G401 (cell line): ENCODE results near the gene CBLB. TPM values are rescaled to one million over a fixed set of nuclear protein-coding genes. Genes with fewer than 3 reads are reported as not detected.

Source experiments
- DNase-seq: peaks from one replicate; pipeline ENCODE4 v3.0.0-alpha.2; 2015; ENCODE audit warnings: low spot score
- in situ Hi-C: cut with HindIII; loops from 2 replicates; pipeline ENCODE4 v1.10.0; 2016; ENCODE audit warnings: low sequenced_read_pairs, mixed read lengths
- total RNA-seq: library from RNA; depleted of rRNA; stranded (reverse); fragments of >200 nt; shearing (Covaris generic); gene quantifications from 2 replicates; pipeline ENCODE4 v1.2.3, GENCODE V29; 2014

CBLB gene
- total RNA-seq, 1 experiment from 2014 or later: 8.5 TPM

DNA sequence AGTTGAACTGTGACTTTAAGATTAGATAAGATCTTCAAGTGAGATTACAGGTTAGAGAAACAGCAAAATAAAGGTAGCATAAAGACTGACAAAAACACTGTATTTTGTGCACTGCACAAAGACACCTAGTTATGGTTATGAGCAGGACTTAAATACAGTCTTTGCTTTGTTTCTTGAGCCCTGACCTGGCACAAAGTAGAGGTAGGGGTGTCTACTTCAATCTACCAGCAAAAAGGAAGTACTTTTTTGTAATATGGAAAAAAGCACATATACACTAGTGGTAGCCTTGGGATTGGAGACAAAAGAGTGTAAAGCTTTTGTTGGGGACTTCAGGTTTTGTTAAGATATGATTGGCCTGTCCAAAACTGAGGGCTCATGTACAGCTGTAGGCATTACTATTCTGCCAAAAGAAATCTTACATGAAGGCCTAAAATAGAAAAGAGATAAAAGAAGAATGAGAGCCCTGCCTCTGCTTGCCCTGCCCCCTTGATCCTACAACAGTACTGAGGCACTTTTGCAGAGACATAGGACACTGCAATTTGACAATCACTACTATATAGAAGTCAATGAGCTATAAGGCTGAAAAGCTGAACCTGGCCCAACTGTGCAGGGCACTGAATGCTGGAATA, 194.3 kb downstream of the CBLB start:
- in situ Hi-C loops: no loop called here
- no peak for DNase-seq

DNA sequence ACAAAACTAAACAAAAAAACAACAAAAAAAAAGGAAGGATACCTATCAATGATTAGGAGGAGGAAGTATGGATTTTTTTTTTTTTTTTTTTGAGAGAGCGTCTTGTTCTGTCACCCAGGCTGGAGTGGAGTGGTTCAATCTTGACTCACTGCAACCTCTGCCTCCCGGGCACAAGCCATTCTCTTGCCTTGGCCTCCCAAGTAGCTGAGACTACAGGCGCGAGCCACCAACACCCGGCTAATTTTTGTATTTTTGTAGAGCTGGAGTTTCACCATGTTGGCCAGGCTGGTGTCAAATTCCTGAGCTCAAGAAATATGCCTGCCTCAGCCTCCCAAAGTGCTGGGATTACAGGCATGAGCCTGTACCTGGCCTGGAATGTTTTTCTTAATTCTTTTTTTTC, 195.8 kb downstream of the CBLB start:
- in situ Hi-C loops: no loop called here
- DNase-seq: no peak

DNA sequence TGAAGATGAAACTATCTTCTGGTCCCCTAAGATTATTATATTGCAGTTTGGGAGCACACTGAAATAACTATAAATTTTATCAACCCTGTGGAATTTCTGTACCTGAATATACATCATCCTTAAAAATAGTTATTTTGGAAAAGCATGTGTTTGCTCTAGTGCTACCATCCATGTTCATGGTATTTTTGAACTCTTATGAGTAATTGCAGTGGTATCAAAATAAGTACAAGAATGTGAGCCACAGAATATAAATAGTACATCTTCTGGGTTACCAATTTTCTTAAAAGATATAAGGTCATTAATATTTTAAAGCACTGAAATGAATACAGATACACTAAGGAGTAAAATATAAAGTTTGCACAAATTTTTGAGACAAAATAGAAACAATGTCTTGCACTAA, 206.5 kb downstream of the CBLB start:
- no peak for DNase-seq
- in situ Hi-C loops: no loop called here

DNA sequence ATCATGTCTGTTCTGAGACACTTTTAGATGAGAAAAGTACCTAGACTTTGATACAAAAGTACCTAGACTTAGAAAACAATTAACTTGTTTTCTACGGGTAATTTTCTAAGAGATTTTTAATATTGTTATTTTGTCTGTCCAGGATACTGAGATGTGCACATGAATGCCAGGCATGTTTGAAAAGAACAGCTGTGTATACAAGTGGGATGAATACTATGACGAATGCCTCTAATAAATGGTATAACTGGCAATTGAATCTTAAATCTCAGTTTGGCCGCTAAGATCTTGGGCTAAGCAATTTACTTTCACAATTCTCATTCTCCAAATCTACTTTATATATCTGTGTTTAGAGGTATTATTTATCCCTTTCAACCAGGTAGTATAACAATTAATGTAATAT, 207.4 kb downstream of the CBLB start:
- DNase-seq: no peak
- in situ Hi-C loops: no loop called here

DNA sequence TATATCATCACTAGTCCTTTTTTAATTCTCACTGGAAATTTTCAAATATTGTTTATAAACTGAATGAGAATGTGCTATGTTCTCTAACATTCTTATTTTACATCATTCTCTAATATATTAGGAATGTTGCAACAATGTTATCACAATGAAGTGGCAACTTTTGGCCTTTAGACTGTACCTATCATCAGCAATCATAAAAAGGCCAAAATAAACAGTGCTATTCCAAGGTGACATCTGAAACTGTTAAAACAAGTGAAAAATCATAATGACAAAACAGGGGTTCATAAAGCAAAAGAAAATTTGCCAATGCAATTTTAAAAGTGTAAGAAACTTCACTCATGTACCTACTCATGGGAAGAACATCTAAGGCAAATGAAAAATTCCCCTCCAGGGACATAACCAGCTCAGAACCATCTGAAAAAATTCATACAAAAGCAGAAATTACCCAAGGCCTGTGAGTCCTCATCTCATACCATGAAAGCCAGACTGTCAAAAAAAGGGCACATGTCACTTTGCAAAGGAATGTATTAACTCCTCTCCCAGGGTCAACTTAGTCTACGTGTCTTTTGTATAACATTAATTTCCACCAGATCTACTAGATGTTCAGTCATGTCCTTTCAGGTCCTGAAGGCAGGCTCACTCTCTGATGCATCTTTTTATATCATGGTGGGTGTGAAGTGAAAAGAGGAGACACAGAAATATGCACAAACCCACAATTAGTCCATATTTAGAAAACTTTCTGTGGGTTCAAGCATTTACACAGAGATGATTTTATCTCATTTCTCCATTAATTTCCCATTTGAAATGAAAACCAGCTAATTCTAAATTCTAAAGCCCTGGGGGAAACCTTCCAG, 211.9 kb downstream of the CBLB start:
- in situ Hi-C loops: no loop called here
- DNase-seq: no peak

DNA sequence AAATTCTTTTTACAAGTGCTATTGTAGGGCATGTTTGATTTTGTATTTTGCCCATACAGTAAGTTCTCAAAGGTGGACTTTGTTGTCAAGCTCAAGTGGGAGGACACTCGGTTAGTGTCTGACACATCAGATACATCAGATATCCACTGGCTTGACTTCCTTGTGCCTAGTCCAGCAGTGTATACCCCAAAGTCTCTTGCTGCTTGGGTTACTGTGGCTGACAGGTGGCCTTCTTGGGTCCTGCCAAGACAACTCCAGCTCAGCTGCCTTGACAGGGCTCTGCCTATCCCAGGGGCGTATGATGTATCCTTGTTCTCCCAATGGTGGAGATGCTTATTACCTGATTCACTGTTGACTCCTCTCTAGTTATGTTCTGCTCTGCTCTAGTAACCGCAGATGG, 214.9 kb downstream of the CBLB start:
- in situ Hi-C loops: no loop called here
- no peak for DNase-seq

DNA sequence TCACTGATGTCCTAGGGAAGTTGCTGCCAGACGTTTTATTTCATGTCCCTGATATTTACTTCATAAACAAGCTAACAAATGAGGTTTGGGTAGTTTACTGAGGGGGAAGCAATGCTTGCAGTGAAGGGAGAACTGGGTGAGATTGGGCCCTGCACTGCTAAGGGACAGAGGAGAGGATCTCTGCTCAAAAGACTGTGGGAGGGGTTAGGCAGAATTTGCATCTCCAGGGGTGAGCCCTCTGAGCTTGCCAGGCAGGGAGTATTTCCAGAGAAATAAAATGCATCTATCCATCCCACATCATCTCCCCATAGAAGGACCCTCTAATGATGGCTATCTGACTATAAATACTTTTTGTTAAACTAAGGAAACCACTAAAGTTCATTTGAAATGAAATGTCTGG, 215.6 kb downstream of the CBLB start:
- in situ Hi-C loops: no loop called here
- DNase-seq: no peak

DNA sequence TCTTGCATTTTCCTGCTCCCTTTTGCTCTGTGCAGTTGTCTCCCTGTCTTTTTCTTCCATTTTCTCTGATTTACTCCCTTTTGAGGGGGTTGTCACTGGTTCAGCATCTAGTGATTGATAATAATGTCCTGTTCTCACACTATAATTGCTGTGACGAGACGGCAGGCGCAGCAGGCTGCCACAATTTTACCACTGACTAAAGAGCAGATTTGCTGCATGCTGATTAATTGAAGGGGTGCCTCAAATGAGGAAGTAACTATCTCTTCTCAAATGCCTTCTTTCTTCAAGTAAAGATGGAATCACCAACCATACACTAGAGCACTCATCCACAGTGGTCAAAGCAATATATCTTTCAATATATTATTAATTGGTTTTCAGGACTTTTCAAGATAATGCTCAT, 219.3 kb downstream of the CBLB start:
- in situ Hi-C loops: no loop called here
- DNase-seq: no peak

DNA sequence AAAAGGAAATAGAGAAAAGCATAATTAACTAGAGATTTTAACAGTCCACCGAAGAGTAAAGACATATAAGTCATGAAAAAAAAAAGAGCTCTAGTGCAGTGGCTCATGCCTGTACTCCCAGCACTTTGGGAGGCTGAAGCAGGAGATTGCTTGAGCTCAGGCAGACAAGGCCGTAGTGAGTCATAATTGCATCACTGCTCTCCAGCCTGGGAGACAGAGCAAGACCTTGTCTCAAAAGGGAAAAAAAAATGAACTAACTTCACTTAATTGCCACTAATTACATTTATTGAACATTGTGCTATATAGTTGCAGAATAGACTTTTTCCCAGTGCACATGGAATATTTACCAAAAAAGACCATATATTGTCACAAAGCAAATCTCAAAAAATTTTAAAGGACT, 221.8 kb downstream of the CBLB start:
- DNase-seq: no peak

DNA sequence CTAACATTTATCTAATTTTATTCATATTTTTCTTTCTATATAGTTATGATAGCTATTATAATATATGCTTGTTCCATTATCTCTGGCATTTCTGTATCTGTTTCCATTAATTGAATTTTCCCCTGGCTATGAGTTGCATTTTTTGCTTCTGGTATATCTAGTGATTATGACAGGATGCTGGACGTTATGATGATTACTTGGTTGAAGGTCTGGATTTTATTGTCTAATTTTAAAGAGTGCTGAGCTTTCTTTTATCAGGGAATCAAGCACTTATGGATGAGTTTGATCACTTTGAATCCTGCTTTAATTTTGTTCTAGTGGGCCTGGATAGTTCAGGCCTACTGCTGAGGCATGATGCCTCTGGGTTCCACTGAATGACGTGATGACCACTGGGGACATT, 229.7 kb downstream of the CBLB start:
- no peak for DNase-seq
- in situ Hi-C loops: no loop called here

More for the DNA sequence above, 221.8 kb downstream of the CBLB start:
- in situ Hi-C loops: no loop called here

DNA sequence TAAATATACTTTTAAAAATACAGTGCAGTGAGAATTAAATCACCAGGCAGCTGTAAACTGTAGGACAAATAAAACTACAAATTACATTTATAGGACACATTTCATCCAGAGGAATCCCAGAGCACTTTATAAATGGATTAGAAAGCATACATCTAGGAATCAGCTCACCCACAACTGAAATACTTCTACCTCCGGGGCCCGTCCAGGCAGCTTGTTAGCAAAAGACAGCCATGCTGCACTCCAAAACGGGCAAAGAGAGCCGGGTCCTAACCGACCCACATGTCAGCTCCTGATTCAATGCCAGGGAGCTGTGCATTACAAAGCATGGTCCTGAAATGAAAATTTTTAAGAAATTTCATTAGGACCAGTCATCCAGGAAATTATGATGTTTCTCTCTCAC, 234.1 kb downstream of the CBLB start:
- in situ Hi-C loops: no loop called here
- DNase-seq: no peak

DNA sequence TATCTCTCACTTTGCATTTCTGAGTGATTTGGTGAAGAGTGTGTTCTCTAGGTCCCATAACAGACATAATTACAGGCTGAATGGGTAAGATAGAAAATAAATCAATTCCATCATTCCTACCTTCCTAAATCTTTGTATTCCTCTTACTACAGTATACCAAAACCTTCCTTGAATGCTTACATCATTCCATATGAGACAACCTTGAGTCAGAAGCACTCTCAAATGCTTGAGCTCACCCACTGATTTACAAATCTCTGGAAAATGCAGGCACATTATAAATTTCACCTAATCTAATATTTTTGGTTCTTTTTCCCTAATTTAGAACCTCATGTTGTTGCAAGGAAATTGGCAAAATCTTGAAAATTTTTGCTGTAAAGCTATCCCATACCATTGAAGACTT, 239.1 kb downstream of the CBLB start:
- in situ Hi-C loops: no loop called here
- DNase-seq: no peak

DNA sequence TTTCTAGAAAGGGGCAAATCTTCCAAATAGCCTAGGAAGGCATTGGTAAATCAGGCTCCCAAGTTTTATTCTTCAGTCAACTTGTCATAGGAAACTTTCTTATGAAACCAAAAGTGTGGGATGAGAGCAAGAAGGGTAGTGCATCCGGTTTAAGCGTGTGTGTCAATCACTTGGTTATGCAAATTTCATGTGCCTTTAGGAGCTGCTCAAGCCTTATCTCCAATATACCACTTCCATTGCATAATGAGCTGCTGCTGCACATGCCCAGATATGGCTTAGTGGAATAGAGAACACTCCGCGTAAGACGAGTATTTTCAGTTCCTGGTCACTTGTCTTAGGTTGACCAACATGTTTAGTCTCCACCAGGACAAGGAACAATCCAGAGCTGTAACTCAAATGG, 242.1 kb downstream of the CBLB start:
- in situ Hi-C loops: no loop called here
- no peak for DNase-seq

DNA sequence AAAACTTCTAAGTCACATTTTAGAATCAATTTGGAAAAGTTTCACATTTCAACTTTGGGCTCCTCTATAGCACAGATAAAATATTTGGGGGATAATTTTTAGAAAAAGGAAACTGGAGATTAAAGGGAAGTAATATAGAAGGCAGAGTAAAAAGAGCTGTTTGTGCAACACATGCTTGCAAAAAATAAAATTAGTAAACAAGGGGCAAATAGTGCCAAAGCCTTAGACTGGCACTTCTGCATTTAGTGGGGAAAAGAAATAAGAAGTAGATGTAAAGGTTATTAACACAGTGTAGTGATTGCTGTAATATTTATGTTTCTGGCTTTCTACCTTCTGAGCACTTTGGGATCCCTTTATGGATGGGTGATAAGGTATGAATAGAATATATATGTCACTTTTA, 246.6 kb downstream of the CBLB start:
- in situ Hi-C loops: no loop called here
- no peak for DNase-seq

DNA sequence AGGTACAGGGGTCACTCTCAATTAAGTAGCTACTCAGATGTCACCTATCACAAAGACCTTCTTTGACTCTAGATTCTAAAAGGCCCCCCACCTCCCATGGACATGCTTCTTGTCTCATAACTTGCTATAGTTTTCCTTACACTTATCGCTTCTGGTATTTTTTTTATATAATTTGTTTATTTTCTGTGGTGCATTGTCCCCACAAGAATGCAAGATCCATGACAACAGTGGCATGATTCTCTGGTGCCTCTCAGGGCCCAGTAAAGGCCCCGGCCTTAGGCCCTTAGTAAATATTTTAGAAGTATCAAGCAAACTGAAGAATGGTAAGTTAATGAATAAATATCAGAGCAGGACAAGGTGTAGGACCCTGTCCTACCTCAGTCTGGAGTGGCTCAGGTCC, 248.6 kb downstream of the CBLB start:
- in situ Hi-C loops: no loop called here

DNA sequence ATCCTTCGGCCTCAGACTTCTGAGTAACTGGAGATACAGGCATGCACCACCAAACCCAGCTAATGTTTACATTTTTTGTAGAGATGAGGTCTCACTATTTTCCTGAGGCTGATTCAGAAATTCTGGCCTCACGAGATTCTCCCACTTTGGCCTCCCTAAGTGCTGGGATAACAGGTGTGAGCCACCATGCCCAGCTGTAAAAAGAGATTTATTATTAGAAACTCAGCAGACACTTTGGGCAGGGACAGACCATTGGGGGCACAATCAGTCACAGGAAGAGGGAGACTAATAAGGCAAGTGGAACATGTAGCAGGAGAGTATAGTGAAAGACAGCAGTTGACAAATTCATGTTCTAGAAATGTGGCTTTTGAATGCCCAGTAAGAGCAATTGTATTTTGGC, 249.2 kb downstream of the CBLB start:
- DNase-seq: no peak
- in situ Hi-C loops: no loop called here

More for the DNA sequence above, 248.6 kb downstream of the CBLB start:
- no peak for DNase-seq

DNA sequence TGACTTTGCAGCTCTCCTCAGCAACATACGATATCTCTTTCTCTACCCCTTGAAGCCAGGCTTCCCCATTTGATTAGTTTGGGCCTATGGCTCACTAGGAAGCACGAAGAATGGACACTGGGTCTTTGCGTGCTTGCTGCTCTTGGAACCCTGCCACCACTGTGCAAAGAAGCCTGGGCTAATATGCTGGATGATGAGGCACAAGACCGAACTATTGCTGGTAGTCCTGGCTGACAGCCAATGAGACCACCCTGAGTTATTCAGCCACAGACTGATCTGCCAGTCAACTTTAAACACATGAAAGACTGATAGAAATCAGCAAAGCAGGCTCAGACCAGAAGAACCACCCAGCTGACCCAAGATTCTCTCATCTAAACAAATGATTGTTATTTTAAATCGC, 250.3 kb downstream of the CBLB start:
- no peak for DNase-seq
- in situ Hi-C loops: no loop called here

DNA sequence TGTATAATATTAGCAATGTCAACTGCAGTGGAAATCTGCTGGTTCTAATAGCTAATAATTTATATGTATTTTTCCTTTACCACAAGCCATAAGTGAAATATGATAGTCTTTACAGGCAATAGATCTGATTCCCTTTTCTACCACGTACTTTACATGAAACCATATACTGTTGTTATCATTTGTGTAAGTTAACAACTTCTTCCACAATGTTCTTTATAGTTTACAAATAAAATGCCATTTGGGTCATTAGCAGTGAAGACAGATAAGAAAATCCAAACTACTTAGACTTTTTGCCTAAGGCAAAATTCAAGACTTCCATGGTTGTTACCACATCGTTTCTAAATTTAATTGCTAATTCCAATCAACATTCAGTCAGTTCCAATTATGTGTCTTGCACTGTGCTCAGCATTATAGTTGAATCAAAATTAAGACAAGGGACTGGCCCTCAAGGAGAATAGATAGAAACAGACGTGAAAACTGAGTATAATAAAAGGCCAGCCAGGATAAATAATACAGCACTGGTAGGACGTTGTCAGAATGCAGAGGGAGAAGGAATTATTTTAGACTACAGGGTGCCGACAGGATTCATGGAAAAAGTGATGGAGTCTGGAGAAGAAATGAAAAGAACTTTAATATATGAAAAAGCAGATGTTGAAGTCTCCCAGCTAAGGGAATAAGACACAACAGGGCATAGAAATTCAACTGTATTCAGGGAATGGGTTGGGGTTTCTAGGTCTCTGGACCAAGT, 252.3 kb downstream of the CBLB start:
- in situ Hi-C loops: no loop called here
- no peak for DNase-seq

DNA sequence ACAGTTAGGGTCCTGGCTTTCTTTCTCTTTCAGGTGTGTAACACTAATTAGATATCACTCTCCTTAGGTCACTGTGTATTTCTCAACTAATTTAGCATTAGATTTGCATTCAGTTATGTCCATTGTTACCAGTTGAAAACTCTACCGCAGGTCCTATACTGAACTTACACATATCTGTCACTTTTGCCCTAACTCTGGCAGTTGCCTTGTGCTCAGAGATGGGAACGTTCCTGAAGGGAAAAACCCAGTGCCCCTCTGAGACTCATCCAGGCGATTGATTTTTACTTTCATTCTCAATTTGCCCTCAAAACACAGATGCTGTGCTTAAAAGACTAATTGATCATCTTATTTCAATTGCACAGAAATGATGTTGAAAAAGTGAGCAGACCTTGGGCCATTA, 253.0 kb downstream of the CBLB start:
- no peak for DNase-seq
- in situ Hi-C loops: no loop called here

DNA sequence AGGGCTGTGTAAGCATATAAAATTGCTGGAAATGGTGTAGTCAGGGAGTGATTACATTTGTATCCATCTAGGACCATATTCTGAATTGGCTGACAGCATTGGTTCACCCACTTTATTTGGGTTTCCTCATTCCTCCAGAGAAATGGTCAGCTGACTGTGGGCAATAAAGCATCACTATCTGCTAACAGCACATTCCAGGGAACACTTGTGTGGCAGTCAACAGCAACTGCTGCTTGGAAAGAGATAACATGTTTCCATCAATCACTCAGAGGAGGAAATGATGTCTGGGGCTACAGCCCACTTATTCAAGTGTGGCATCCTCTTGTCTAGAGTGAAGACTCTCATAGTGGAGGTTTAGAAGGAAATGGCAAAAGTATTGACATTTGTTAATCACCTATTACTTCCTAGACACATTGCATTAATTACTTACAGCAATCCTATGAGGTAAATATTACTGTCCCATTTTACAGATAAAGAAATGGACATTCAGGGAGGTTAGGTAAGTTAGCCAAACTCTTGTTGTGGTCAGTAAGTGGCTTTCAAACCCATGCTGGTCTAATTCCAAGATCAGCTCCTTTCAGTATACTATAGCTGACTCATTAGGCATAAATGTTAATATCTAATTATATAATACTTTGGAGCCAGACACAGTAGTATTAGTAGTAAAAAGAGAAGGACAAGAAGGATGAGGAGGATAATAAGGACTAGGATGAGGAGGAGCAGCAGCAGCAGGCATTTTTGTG, 254.4 kb downstream of the CBLB start:
- in situ Hi-C loops: no loop called here
- no peak for DNase-seq
